Endometrium (tissue), 2 donors: ENCODE data around the gene SUCLG2.
"Not testable (repeated sequence)": the region's sequence is repeated elsewhere in the genome, so short reads cannot be mapped to it uniquely, and the experiment has no call there.

ENCODE experiments used
- FAIRE-seq: peaks from 2 replicates; lab custom pipeline; 2012; peaks lifted over from hg19 to GRCh38; lab: Jason Lieb, UNC
- donor health status: control.
- donor health status: control.

SUCLG2 gene

DNA sequence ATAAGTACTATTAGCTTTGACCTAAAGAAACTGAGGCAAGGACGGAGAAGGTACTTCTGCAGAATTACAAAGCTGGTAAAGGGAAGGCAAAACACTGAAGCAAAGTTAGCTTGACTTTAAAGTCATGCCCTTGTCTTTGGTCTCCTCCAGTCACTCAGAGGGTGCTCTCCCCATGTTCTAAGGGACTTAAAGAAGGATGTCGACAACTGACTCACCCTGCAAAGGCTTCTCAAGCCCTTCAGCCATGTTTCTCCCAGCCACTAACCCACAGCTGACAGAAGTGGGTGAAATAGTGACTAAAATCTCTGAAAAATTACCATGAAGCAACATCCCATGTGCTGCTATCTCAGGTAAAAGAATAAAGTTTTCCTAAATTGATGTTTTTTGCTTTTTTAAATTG lies 46.4 kb downstream of the SUCLG2 start:
- no peak for FAIRE-seq

DNA sequence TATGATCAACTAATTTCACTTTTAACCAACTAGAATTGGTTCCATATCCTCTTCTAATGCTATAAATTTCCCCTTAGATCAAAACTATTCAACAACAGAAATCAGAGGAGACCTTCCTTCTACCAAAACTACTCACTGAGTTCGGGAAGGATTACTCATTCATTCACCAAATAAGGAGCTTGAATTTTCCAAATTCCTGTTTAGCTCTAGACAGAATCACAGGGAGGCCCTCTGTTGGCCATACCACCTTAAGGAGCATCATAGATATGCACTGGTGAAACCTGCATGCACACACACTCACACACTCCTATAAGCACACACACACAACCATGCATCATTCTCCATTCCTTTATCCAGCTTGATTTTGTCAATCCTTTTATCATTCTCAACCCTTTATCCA lies 49.0 kb downstream of the SUCLG2 start:
- no peak for FAIRE-seq

DNA sequence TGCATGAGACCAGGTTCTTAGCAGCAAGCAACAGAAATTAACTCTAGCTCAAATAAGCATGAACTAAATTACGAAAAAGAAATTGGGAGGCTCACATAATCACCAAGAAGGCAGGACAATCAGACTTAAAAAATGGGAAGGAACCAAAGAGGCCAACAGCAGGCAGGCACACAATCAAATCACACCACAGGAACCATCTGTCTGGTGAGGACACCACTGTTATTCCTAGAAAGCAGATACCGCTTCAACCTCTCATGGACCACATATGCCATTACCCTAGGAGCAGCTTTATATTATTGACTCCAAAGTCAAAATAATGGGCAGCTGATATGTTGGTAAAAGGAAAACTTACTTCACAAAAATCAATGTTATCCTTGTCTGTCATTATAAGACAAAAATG lies 51.6 kb downstream of the SUCLG2 start:
- FAIRE-seq, result no peak

DNA sequence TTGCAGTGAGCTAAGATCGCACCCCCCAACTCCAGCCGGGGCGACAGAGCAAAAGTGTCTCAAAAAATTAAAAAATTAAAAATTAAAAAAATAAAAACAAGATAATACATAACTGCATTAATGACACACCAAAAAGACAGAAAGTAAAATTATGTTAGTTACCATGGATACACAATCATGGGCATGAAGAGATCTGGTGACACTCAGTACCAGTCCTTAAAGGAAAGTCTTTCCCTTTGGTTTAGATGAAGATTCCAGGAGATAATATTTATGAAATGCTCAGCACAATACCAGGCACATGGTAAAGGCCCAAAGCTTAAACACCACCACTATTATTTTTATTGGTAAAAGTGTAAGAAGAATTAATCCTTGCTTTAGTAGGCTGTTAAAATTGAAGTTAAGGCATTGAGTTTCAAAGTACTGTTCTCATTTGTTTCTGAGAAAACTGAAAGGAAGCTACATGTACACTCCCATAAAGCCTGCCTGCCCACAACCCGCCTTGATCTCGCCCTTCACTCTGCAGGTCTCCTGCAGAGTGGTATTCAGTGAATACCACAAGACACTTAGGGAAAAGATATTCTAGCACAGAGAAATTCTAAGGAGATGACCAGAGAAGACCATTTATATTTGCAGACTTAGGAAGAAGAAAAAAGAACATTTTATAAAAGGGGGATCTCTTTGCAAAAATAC lies 52.3 kb downstream of the SUCLG2 start:
- FAIRE-seq, result no peak

DNA sequence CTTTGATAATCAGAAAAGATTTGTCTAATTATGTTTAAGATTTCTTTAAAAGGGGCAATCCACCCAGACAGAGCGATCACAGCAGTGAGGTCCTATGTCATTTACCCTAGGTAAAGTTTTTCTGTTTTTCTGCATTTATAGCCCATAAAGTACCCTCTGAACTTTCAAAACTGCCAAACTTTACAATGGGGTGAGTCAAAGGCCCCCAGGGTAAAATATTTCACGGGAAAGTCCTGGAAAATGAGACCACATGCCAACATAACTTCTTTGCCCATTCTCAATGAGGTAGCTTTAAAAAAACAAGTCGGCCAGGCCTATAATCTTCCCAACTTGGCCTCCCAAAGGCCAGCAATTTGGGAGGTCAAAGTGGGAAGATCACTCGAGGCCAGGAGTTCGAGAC lies 53.0 kb downstream of the SUCLG2 start:
- no peak for FAIRE-seq

DNA sequence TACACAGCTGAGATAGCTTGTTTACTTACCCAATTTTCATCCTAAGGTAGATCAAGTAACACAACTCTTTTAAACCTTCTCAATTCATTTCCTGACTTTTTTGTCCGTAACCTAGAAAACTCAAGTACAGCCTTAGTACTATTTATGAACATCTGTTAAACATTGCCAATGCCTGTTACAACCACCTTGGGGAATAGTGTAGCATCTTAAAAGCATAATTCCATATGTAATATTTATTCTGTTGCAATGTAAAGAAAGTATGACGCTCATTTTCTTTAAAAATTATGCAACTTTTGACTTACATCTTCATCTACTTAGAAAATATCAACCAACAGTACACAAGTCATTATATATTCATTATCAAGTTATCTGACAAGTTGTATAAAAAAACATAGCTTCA lies 54.6 kb downstream of the SUCLG2 start:
- no peak for FAIRE-seq

DNA sequence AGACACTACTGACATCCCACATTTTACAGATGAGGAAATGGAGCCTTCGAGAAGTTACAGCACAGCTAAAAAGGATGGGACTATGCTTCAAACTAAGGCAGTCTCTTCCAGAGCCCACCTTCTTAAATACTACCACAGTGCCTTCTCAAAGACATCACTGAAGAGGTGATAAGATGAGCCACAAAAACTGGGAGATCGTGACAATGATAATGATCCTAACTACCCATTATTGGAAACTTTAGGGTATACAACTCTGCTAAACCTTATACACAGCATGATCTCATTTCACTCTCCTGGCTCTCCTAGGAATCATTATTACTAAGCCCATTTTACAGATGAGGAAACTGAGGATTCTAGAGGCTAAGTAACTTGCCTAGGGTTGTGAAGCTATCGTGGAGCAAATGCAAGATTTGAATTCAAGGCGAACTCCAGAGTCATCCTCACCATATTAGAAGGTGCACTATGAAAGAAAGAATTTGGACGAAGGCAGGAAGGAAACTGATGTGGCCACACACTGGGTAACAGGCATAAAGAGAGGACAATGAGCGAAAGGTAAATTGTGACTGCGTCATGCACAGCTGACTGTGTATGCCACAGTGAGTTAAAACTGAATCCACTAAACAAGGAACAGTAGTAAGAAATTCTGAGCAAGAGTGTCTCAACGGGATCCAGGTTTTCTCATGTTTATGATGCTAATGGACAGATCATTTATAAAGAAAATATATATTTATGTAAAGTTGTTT lies 55.4 kb downstream of the SUCLG2 start:
- FAIRE-seq, result no peak

DNA sequence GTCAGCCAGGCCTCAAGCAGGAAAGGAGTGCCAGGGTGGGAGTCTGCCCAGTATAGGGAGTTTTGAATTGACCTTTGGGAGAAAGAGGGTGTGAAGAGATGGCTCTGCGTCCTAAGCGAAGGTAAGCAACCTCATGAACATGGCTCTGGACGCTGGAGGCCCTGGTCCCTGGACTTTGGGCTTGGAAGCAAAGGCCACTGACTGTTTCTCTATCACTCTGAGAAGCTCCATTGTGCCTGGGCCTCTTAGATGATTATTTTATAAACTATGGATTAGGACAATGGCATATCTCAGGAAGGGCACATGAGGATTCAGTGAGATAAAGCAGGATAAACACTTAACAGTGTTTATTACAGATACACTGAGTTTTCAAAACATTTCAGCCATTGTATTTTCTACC lies 59.0 kb downstream of the SUCLG2 start:
- FAIRE-seq, result no peak

DNA sequence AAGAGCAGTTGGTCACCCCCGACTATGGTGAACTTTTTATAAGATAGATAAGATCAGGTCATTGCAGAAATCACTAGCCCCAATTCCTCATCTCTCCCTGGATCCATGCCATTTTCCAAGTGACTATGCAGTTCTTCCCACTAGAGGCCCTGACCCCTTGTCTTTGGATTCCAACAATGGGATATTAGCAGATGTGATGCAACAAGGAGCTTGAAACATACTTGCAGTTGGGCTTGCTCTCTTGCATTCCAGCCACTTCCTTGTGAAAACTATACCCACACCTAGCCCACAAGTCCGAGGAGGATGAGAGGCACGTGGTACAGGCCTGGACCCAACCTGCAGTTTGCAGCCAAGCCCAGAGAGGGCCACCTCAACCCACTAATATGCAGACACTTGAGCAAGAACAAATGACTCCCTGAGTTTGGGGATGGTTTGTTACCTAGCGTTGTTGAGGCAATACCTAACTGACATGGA lies 60.6 kb downstream of the SUCLG2 start:
- no peak for FAIRE-seq

DNA sequence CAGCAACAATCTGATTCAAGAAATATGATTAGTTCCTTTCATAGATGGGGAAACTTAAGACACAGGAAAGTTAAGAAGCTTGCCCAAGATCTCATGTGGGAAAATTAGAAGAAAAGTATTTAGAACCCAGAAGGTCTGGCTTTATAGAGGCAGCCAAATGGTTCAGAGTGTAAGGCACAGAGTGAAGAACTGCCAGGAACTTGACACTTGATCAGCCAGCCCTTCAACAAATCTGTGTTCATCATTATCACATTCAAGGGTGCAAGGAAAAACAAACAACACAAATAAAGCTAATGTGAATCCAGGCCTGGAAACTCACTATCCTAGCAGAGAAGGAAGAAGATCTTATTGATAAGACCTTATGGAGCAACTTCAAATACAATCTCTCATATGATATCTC lies 62.4 kb downstream of the SUCLG2 start:
- FAIRE-seq, result no peak

DNA sequence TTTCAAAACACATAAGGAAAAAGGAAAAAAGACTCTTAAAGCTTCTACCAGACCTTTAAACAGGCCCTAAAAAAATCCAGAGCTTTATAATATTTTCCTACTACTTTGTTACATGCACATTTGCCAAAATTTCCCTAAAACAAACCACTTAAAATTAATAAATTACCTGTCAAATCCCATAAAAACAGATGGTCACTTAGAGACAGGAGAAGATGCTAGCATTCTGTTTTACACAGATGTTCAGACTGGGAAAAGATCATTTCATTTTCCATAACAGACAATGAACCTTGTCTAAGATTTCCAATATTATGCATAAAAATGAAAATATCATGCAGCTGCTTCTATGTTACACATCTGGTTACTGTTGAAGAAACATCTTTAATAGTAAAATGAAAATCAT lies 66.6 kb downstream of the SUCLG2 start:
- peak; percentile 4 for FAIRE-seq

DNA sequence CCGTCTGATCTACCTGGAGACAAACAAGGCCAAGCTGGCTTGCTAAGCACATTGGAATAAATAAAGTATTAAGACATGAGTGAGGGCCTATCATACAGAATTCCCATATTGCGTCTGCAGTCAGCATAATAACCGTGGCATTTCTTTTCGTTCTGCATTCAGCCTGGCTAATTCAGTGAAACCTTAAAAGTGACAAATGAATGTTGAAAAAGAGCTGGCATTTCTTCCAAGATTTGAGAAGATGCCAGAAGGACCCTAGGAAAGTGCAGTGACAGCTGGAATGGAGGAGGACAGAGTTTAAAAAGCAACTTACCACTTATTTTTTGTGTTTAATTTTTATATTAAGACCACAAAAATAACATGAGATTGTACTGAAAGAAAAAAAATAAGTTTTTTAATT lies 67.1 kb downstream of the SUCLG2 start:
- no peak for FAIRE-seq

DNA sequence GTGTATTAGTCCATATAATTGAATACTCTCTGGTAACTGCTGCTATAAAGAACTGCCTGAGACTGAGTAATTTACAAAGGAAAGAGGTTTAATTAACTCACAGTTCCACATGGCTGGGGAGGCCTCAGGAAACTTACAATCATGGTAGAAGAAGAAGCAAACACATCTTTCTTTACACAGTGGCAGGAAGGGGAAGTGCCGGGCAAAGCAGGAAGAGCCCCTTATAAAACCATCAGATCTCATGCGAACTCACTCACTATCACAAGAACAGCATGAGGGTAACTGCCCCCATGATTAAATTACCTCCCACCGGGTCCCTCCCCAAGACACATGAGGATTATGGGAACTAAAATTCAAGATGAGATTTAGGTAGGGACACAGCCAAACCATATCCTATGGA lies 69.8 kb downstream of the SUCLG2 start:
- not testable (repeated sequence) for FAIRE-seq

DNA sequence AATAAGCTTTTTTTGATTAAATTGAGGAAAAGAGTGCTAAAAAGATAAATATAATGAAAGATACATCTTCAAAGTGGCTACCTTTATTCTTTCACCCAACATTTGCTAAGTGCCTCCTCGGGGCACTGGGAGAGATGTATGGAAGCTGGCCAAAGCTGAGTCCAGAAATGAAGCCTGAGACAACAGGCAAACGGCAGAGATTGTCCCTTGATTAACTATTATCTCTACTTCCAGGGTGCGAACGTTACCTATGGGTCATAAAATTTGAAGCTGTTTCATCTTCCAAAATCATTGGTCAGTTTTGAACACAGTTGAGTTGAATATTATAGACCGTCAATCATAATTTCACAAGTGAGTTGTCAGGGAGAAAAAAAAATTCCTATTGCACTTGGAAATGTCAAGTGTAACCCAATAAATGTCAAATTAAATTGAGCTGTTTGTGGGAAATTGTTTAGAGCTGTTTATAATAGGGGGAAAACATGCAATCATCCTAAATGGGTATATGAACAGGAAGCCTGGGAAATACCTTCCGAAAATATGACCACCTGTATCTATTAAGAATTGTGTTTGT lies 73.9 kb downstream of the SUCLG2 start:
- no peak for FAIRE-seq

DNA sequence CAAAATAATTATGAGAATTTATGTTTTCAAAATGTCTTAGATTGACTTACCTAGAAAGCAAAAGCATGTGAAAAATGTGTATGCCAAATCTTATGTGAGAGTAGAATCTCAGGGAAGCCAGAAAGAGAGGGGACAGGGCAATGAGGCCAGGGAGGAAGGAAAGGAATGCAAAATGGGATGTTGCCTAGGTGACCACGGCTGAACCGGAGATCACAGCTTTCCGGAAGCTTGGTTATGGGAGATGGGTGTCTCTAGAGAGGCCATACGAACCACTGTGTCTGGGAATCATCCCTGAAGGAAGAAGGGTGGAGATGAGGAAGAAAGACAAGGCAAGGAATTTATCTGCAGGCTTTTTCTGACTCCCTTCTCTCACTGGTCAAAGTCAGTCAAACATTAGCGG lies 76.0 kb downstream of the SUCLG2 start:
- no peak for FAIRE-seq

DNA sequence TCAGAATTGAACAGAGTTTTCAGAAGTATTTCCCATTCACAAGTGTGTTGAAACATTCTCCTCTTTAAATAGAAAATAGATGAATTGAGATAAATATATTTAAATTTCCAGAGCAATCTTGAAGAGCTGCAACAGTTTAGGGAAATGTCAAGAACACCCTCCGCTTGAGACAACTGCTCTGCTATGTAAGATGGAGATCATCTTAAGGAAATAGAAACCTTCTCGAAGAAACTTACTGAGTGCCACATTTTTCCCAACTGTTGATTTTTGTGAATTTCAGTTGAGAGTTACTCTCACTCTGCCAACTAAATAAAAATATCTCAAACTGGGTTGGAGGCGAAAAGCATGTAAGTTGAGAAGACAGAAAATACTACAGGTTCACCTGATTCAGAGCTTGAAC lies 78.0 kb downstream of the SUCLG2 start:
- no peak for FAIRE-seq

DNA sequence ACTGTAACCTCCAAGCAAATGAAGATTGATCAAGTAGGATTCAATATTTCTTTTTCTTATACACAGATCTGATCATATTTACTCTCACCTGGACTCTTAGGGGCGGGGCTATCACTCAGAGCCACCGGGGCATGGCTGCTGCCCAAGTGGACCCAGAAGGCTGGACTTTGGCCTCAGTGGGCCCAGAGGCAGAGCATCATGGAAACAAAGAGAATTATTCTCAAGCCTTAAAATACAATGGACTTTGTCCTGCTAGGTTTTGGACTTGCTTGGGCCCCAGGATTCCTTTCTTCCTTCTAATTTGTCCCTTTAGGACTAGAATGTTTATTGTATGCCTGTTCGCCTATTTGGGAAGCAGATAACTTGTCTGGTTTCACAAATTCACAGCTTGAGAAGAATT lies 85.1 kb downstream of the SUCLG2 start:
- FAIRE-seq, result no peak

DNA sequence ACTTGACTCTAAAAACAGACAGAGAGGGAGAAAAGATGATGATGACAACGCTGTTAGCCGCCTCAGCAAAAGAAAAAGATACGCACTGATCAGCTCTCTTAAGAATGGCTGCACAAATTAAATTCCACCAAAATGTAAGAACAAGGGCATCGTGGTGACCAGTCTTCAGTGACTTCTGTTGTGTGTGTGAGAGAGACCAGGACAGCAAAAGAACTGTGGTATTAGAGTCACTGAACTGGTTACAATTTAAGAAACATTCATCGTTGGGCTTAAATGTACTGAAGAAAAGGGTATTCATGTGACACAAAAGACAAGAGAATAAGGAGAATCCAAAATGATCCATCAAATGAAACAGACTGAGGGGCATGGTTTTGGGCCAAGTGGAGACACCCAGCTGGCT lies 86.5 kb downstream of the SUCLG2 start:
- FAIRE-seq, result no peak

DNA sequence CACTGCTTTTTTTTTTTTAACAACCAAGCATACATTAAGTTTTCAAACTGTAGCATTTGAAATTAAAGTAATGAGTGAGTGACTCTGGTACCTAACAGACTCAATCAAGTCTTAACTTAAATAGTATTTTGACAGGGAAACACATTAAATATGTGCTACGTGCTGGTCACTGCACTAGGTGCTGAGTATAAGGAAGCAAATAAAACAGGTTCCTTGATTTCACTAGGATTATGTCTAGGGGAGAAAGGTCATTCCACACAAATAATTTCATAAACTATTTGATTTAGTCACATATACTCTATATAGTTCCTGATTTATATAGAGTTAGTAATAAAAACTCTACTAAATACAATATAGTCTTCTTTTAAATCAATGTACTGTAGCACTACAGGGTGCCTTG lies 89.4 kb downstream of the SUCLG2 start:
- no peak for FAIRE-seq

DNA sequence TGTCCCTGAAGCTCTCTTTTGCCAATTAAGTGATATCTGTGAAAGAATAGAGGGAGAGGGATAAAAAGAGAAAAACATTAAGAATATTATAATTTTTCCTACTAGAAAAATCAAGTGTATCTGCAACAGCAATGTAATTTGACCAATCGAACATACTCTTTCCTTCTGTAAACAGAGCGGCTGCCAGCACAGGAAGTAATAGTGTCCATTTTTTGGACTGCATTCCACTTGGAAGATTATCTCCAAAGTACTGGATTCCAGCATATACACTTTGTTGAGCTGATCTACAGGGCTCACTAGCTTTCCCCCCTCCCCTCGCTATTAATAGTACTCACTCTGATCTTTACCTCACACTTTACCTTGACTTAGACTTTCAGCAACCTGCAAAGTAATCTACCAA lies 90.4 kb downstream of the SUCLG2 start:
- no peak for FAIRE-seq

DNA sequence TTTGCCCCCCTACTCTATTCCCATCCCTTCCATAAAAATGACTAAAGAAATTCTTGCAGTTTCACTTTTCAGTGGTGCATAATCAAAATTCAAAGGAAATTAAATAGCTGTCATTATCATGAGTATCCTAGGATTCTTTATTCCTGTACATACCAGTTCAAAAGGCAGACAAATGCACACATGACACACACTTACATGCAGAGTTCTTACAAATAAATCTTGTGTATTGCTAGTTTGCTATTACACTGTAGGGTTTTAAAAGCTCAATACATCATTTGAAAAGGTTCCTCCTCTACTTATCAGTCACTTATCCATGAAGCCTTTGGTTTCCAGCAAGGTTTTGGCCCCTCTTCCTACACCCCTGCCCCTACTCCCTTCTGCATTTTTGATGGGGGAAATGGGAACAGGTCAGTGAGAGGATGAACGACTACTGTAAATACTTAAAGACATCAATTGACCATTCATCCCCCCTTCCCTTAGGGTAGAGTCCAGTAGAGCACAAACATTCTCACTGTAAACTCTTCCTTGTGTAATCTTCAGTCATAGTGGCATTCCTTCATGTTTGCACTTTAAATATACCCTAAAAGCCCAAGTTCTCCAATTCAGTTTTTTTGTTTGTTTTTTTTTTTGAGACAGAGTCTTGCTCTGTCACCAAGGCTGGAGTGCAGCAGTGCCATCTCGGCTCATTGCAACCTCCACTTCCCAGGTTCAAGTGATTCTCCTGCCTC lies 92.6 kb downstream of the SUCLG2 start:
- FAIRE-seq, result no peak

DNA sequence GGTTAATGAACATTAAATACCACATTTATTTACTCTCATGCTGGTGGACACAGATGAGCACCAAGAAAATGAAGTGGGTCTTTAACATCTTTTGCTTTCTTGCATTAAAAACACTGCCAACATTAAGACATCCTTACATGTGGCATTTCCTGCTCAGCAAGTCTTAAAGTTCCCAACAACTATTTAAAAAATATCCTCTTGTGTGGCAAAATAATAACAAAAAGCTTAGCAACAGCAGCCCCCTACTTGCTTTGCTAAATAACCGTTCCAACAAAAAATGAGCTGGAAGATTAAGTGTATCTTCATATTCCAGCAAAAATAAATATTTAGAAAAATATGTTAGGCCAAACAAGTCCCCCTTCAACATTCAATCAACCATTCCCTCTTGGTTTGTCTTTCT lies 93.1 kb downstream of the SUCLG2 start:
- no peak for FAIRE-seq

DNA sequence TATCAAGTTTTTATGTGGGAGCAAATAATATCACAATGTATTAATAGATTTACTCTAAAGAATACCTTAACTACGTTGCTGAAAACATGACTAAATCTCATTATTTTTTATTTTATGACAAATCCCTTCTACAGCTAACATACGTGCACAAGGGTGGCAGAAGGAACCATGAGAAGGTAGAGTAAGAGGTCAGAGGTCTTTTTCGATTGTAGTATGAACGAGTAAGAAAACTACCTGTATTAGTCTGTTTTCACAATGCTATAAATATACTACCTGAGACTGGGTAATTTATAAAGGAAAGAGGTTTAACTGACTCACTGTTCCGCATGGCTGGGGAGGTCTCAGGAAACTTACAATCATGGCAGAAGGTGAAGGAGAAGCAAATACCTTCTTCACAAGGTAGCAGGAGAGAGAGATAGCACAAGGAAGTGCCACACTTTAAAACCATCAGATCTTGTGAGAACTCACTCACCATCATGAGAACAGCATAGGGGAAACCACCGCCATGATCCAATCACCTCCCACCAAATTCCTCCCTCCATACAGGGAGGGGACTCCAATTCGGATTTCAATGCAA lies 95.3 kb downstream of the SUCLG2 start:
- no peak for FAIRE-seq
